B cell (primary cell): Measurements from ENCODE around the gene SAMD4A. TPM values are rescaled to one million over a fixed set of nuclear protein-coding genes. Genes with fewer than 3 reads are reported as not detected.

Experiments
- ATAC-seq: fragments of 200-7000 bp; cut with Tn5 transposase; one replicate; pipeline ENCODE4 v1.10.0; 2021; ENCODE audit warnings: low read depth, mild to moderate bottlenecking, moderate number of reproducible peaks, moderate library complexity
- CTCF ChIA-PET: fragments of 350-600 bp; sonication (Branson Sonifier 250); formaldehyde crosslinking; loops from one replicate; lab custom pipeline; 2021; ENCODE audit warnings: antibody characterized with exemption, inconsistent platforms; lab: Charles Lee
- POLR2A ChIA-PET: fragments of 350-600 bp; sonication (Branson Sonifier 250); formaldehyde crosslinking; loops from one replicate; lab custom pipeline; 2021; ENCODE audit warnings: antibody characterized with exemption; lab: Charles Lee
- DNase-seq: peaks from one replicate; pipeline ENCODE4 v3.0.0; 2013
- H2AFZ ChIP-seq: 2 replicates; pipeline ENCODE4 v1.6.1; 2012; ENCODE audit warnings: mild to moderate bottlenecking, low read depth, low read length; ENCODE audit not compliant: insufficient read depth, poor library complexity, severe bottlenecking
- H3K27ac ChIP-seq, 2 donors: 1 replicate in 1 of 2; 2 replicates in 1 of 2; pipeline ENCODE4 v1.5.1; 2012 to 2013; ENCODE audit warnings: low read length in 2 of 2, mild to moderate bottlenecking in 2 of 2, moderate library complexity in 1 of 2
- H3K27me3 ChIP-seq, 4 experiments: fragments of 200-600 bp in 1 of 4; sonication (generic) in 1 of 4; replicated peaks in 1 of 4; 1 replicate in 2 of 4; 2 replicates in 2 of 4; pipeline versions ENCODE4 v1.6.1 to v1.7.0; 2013 to 2016; ENCODE audit warnings: low read length in 3 of 4, mild to moderate bottlenecking in 2 of 4, mixed read lengths in 1 of 4, moderate library complexity in 1 of 4; ENCODE audit not compliant: insufficient read depth in 4 of 4, control insufficient read depth in 3 of 4; ENCODE audit errors: control extremely low read depth in 1 of 4
- H3K36me3 ChIP-seq, 2 experiments: replicated peaks in 1 of 2; 1 replicate in 1 of 2; 2 replicates in 1 of 2; pipeline versions ENCODE4 v1.6.1 to v1.7.1; 2013; ENCODE audit warnings: low read length in 1 of 2; ENCODE audit not compliant: insufficient read depth in 2 of 2, control insufficient read depth in 1 of 2; ENCODE audit errors: control extremely low read depth in 1 of 2, extremely low read depth in 1 of 2
- H3K4me1 ChIP-seq, 2 donors: fragments of 200-600 bp in 1 of 2; sonication (generic) in 1 of 2; 1 replicate in 1 of 2; 2 replicates in 1 of 2; pipeline versions ENCODE4 v1.5.1 to v1.6.1; 2013 to 2017; ENCODE audit warnings: low read length in 2 of 2; ENCODE audit not compliant: control insufficient read depth in 2 of 2, insufficient read depth in 2 of 2
- H3K4me2 ChIP-seq: replicated peaks from 2 replicates; pipeline ENCODE3; 2012; ENCODE audit warnings: mild to moderate bottlenecking, low read depth, low read length; ENCODE audit not compliant: poor library complexity, severe bottlenecking
- H3K4me3 ChIP-seq, 5 experiments: fragments of 200-600 bp in 1 of 5; sonication (generic) in 1 of 5; 1 replicate in 3 of 5; 2 replicates in 2 of 5; pipeline versions ENCODE4 v1.5.1 to v1.7.0; 2011 to 2016; ENCODE audit warnings: low read length in 4 of 5, mild to moderate bottlenecking in 4 of 5, low read depth in 2 of 5, control low read depth in 1 of 5, moderate library complexity in 1 of 5; ENCODE audit not compliant: insufficient read depth in 1 of 5; ENCODE audit errors: control extremely low read depth in 1 of 5, extremely low read depth in 1 of 5
- H3K79me2 ChIP-seq: fragments of 200-600 bp; sonication (generic); one replicate; pipeline ENCODE4 v1.6.0; 2016; ENCODE audit warnings: low read length; ENCODE audit not compliant: control insufficient read depth, insufficient read depth
- H3K9ac ChIP-seq: fragments of 200-600 bp; sonication (generic); 2 replicates; pipeline ENCODE4 v1.6.1; 2017; ENCODE audit warnings: mild to moderate bottlenecking, low read length, moderate library complexity
- H3K9me3 ChIP-seq, 3 donors: one replicate each; pipeline versions ENCODE4 v1.6.1 to v1.7.1; 2013; ENCODE audit warnings: low read length in 2 of 3; ENCODE audit not compliant: control insufficient read depth in 2 of 3, insufficient read depth in 1 of 3; ENCODE audit errors: control extremely low read depth in 1 of 3
- H4K20me1 ChIP-seq: 2 replicates; pipeline ENCODE4 v1.6.0; 2012; ENCODE audit warnings: mild to moderate bottlenecking, low read length; ENCODE audit not compliant: insufficient read depth, control insufficient read depth, poor library complexity, severe bottlenecking
- H3K27ac Mint-ChIP-seq: one replicate; pipeline ENCODE4 v1.8.0; 2021; ENCODE audit warnings: mixed read lengths
- H3K27me3 Mint-ChIP-seq: one replicate; pipeline ENCODE4 v1.8.0; 2021; ENCODE audit warnings: mixed read lengths
- H3K4me1 Mint-ChIP-seq: one replicate; pipeline ENCODE4 v1.8.0; 2021; ENCODE audit warnings: mixed read lengths
- H3K4me3 Mint-ChIP-seq: one replicate; pipeline ENCODE4 v1.8.0; 2021; ENCODE audit warnings: mixed read lengths
- H3K9me3 Mint-ChIP-seq: one replicate; pipeline ENCODE4 v1.8.0; 2022; ENCODE audit warnings: mixed read lengths; ENCODE audit not compliant: insufficient read depth
- CTCF ChIP-seq: fragments of 200-600 bp; IDR thresholded peaks from one replicate; pipeline ENCODE4 v1.8.0; 2022; ENCODE audit warnings: antibody characterized with exemption, mild to moderate bottlenecking
- EZH2 ChIP-seq: IDR thresholded peaks from 2 replicates; pipeline ENCODE4 v1.6.1; 2012; ENCODE audit warnings: borderline replicate concordance, low read depth, mild to moderate bottlenecking, moderate library complexity, low read length; ENCODE audit not compliant: insufficient read depth, poor library complexity, severe bottlenecking
- WGBS: methylation state at CpG from one replicate; pipeline ENCODE4 v1.1.5; 2013; ENCODE audit warnings: missing lambda C conversion rate; ENCODE audit not compliant: insufficient coverage; 5-methylcytosine and 5-hydroxymethylcytosine counted together
- intact Hi-C: fragments of 100-400 bp; cut with micrococcal nuclease; formaldehyde crosslinking; loops from one replicate; pipeline ENCODE4 v1.10.0; 2022
- polyA plus RNA-seq: library from polyadenylated mRNA; depleted of rRNA; stranded (reverse); fragments of >200 nt; gene quantifications from 2 replicates; pipeline ENCODE4 v1.2.3, GENCODE V29; 2012
- total RNA-seq, 2 donors: library from RNA; stranded (reverse); fragments of 120-200 nt in 1 of 2; gene quantifications; 1 replicate in 1 of 2; 2 replicates in 1 of 2; pipeline versions ENCODE4 v1.2.3 to v1.2.4, GENCODE V29; 2013 to 2022

Gene SAMD4A
- total and polyA plus RNA-seq, 2 donors (not counting 1 experiment from before 2014, with no cell fraction given), result 5.7 to 13.7 TPM

DNA sequence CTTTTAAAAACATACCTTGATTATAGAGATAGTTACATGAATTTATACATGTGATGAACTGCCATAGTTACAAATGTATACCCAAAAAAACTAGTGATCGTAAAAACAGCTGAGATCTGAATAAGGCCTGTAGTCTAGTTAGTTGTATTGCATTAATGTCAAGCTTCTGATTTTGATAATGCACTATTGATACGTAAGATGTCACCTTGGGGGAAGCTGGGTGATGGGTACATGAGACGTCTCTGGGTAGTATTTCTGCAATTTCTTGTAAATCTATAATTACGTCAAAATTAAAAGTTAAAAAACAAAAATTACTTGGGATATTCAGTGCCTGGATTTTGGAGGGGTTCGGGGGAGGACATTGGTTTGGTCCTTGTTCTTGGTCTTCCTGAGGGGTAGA lies 144.4 kb downstream of the SAMD4A start:
- no peaks in the 10 kb centered on the region for H3K9me3 ChIP-seq
- no peaks in the 10 kb centered on the region for H3K27me3 ChIP-seq
- H3K4me3 ChIP-seq, result peak overlapping the region in 1 of 5 experiments; percentile 55
- TF ChIP-seq CTCF, result no peak
- no peak for TF ChIP-seq EZH2
- Mint-ChIP-seq H3K9me3 (no peaks in the 10 kb centered on the region), H3K4me3 (peak overlapping the region; percentile 60), H3K27me3 (no peaks in the 10 kb centered on the region), H3K4me1 (peaks cover 33% of the 10 kb centered on the region), H3K27ac (peak overlapping the region; percentile 87)
- H3K79me2 ChIP-seq, result peaks cover 46% of the 10 kb centered on the region
- H4K20me1 ChIP-seq, result no peaks in the 10 kb centered on the region
- peak overlapping the region in 1 of 2 donors; percentile 82 for H3K27ac ChIP-seq
- no peaks in the 10 kb centered on the region for H3K36me3 ChIP-seq
- 100% methylated on average over 1 of the region's 5 CpGs for WGBS
- no peak for DNase-seq
- H3K4me2 ChIP-seq, result peak overlapping the region; percentile 70
- ChIA-PET CTCF (interaction anchor here (0.9 to 1.1 kb wide), 2 partner anchors 11 to 94 kb away, joined by 3 to 4 read pairs; no protein-coding TSS in a partner anchor), POLR2A (no interaction called here)
- ATAC-seq, result no peak
- peak overlapping the region; percentile 75 for H2AFZ ChIP-seq
- H3K4me1 ChIP-seq, result peaks cover 43 to 68% of the 10 kb centered on the region in 2 donors
- H3K9ac ChIP-seq, result no peak overlapping the region
- intact Hi-C loops, result no loop called here

DNA sequence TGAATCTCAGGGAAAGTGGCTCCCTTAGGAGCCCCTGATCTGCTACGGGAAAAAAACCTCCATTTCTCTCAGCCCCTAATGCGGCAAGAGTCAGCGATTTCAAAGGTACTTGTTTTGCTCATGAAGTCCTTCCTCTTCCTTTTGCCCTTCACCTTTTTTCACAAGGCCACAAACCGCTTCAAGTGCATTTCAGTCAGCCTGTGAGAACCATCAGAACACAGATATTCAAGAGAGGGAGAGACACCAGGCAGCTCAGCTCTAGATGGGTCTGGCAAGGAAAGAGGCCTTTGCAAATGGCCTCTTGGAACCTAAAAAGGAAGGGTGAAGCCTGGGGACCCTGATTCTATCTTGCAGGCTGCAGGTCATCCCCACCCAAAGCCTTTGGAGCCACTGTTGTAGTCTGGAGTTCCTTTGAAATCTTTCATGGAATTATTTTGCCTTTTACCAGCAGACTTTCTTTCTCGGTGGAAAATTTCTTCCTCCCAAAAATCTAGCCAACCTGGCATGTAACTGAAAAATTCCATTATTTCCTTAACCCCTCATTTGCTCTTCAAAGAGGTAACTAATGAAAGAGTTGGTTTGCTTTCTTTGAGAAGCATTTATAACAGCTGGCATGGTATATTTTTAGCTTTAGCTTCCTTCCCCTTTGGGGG lies 145.0 kb downstream of the SAMD4A start:
- H3K27me3 Mint-ChIP-seq, result no peaks in the 10 kb centered on the region
- ChIA-PET POLR2A (interaction anchor here (0.6 kb wide), 1 partner anchor 8 kb away, joined by 3 read pairs; no protein-coding TSS in a partner anchor), CTCF (interaction anchor here (0.9 to 1.3 kb wide), 4 partner anchors 11 to 147 kb away, joined by 3 to 4 read pairs (median 3); no protein-coding TSS in a partner anchor)
- WGBS, result 0% methylated on average over 1 of the region's 5 CpGs
- Histone ChIP-seq H3K9me3 (no peaks in the 10 kb centered on the region), H3K4me1 (peaks cover 43 to 65% of the 10 kb centered on the region in 2 donors), H3K4me3 (peak overlapping the region in 3 of 5 experiments; percentile 22 to 55 (median 25)), H2AFZ (peak overlapping the region; percentile 75), H3K36me3 (no peaks in the 10 kb centered on the region), H3K27me3 (no peaks in the 10 kb centered on the region), H3K79me2 (peaks cover 49% of the 10 kb centered on the region), H4K20me1 (no peaks in the 10 kb centered on the region), H3K4me2 (peak overlapping the region; percentile 70), H3K9ac (peak overlapping the region; percentile 55), H3K27ac (peak overlapping the region; percentile 25 to 82)
- intact Hi-C loops, result no loop called here
- H3K9me3 Mint-ChIP-seq, result no peaks in the 10 kb centered on the region
- ATAC-seq (no peak), DNase-seq (peak; percentile 23)
- H3K4me3 Mint-ChIP-seq, result peak overlapping the region; percentile 60
- H3K27ac Mint-ChIP-seq, result peak overlapping the region; percentile 87
- TF ChIP-seq CTCF (no peak), EZH2 (no peak)
- H3K4me1 Mint-ChIP-seq, result peaks cover 30% of the 10 kb centered on the region
